Panc1 (cell line): Measurements from ENCODE around the gene MGMT.

Experiments
- CTCF ChIP-seq: fragments of 450-650 bp; IDR thresholded peaks from 2 replicates; pipeline ENCODE4 v1.5.1; 2017; ENCODE audit warnings: mild to moderate bottlenecking
- POLR2AphosphoS5 ChIP-seq: IDR thresholded peaks from 2 replicates; pipeline ENCODE4 v1.6.1; 2012; ENCODE audit warnings: mild to moderate bottlenecking, low read depth, low read length, moderate library complexity
- REST ChIP-seq, 2 experiments: IDR thresholded peaks; 2 replicates each; pipeline ENCODE4 v1.6.1; 2011 to 2012; ENCODE audit warnings: low read depth in 2 of 2, control low read depth in 1 of 2, low read length in 1 of 2, mild to moderate bottlenecking in 1 of 2, moderate library complexity in 1 of 2; ENCODE audit not compliant: insufficient read depth in 1 of 2
- SIN3A ChIP-seq: IDR thresholded peaks from 2 replicates; pipeline ENCODE4 v1.6.1; 2012; ENCODE audit warnings: low read depth, mild to moderate bottlenecking, low read length, moderate library complexity, borderline replicate concordance; ENCODE audit not compliant: insufficient read depth
- TCF7L2 ChIP-seq: IDR thresholded peaks from 2 replicates; pipeline ENCODE4 v1.6.1; 2011; ENCODE audit warnings: mild to moderate bottlenecking, low read depth, low read length, inconsistent platforms

- TF ChIP-seq CTCF (no peak), POLR2AphosphoS5 (no peak), SIN3A (no peak), REST (IDR thresholded peaks at IDR 0.05; ENCODE audit: insufficient read depth in 1 of 2, low read depth in 2 of 2, low read length in 1 of 2) (no peak), TCF7L2 (no peak)
Measured at GRCh38 chr10:129546106-129546505, 79.1 kb downstream of the MGMT start.
